Activated T-cell treated with anti-CD3 and anti-CD28 coated beads for 48 hours (primary cell): ENCODE data around the gene RBM25.
"Not testable (repeated sequence)": the region's sequence is repeated elsewhere in the genome, so short reads cannot be mapped to it uniquely, and the experiment has no call there.

Source experiments
- DNase-seq: peaks from one replicate; pipeline ENCODE4 v3.0.0-alpha.2; 2020; ENCODE audit warnings: low read depth

RBM25 gene

DNA sequence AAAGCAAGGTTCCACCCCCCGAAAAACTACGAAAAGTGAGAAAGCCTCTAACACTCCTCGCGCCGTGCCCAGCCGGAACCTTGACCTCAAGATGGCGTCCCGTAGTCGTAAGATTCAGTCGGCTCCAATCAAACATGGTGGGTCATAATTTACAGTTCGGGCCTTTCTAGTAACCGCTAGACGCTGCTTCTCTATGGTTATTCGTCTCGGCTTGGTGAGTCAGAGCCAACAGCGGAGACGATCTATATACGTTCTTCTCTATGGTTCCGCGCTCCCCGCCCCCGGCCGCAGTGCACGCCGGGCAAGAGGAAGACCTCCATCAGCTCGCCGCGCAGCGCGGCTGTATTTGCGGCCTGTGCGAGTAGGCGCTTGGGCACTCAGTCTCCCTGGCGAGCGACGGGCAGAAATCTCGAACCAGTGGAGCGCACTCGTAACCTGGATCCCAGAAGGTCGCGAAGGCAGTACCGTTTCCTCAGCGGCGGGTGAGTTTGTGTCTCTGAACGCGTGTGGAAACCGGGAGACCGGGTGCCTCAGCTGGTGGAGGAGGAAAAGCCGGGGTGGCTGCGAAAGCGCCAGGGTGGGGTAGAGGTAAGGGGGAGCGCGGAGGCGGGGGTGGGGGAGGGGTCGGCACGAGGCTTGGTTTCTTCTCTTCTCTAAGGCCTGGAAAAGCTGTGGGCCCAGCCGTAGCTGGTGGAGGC lies at the start of gene RBM25:
Gene RBM25, plus strand, starts transcription at position 311 of the 698 bp plus-strand sequence. CDS start 13,108 bp downstream, outside the sequence.
- DNase-seq = peak; percentile 92

DNA sequence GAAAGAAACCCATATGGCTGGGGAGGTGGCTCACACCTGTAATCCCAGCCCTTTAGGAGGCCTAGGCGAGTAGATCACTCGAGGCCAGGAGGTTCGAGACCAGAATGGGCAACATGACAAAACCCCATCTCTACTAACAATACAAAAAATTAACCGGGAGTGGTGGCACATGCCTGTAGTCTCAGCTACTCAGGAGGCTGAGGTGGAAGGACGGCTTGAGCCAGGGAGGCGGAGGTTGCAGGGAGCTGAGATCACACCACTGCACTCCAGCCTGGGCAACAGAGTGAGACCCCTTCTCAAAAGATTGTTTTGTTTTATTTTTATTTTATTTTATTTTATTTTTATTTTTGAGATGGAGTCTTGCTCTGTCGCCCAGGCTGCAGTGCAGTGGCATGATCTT lies 47.1 kb upstream of the RBM25 start:
- DNase-seq = not testable (repeated sequence)

DNA sequence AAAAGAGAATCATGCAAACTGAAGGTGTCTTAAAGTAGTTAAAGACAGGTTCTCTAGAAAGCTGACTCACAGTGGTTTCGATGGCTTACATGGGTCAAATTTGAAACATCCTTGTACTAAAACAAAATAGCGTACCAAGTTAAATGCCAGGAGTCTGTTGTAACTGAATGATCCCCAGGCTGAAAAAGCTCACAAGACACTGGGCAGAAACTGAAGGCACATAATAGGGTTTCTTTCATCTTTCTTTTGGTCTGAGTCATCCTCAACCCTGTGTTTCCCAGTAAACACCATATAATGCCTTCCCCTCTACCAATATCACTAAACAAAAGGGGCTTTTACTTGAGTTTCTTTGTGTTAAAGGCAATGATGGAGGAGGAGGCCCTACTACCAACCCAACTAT lies 44.2 kb upstream of the RBM25 start:
- DNase-seq = no peak

DNA sequence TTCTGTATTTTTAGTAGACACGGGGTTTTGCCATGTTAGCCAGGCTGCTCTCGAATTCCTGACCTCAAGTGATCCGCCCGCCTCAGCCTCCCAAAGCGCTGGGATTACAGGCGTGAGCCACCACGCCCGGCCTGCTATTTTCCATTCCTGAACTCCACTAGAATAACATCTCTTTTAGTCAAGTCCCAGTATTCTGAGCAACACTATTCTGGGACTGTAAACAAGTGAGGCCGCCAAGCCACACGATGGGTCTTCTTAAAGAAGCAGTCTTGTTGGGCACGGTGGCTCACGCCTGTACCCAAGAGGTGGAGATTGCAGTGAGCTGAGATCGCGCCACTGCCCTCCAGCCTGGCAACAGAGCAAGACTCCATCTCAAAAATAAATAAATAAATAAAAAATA lies 42.8 kb upstream of the RBM25 start:
- DNase-seq = not testable (repeated sequence)

DNA sequence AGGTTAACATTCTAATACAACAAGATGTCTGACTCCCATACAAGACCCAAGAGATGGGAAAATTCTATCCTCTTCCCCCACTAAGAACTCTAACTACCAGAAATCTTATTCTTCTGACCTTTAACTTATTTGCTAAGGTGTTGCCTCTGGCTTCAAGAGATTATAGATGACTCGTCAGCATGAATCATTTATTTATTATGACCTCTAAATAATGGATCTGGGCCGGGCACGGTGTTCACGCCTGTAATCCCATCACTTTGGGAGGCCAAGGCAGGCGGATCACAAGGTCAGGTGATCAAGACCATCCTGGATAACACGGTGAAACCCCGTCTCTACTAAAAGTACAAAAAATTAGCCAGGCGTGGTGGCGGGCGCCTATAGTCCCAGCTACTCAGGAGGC lies 42.3 kb upstream of the RBM25 start:
- not testable (repeated sequence) for DNase-seq

DNA sequence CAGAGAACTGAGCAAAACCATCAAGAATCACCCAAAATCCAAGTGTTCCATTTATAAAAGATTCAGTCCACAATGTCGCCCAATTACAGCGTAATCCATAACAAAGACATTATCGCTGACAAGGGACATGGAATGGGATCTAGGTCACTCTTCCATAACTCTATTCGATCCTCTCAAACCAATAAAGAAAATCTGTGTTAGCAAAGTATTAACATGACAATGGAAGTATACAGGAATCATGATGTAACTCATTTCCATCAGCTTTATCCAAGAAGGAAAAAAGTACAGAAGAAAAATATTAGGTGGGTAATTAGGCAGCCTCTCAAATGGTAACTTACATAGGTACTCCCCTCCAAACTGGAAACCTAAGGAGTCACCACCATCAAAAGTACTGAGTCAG lies 36.3 kb upstream of the RBM25 start:
- DNase-seq = no peak

DNA sequence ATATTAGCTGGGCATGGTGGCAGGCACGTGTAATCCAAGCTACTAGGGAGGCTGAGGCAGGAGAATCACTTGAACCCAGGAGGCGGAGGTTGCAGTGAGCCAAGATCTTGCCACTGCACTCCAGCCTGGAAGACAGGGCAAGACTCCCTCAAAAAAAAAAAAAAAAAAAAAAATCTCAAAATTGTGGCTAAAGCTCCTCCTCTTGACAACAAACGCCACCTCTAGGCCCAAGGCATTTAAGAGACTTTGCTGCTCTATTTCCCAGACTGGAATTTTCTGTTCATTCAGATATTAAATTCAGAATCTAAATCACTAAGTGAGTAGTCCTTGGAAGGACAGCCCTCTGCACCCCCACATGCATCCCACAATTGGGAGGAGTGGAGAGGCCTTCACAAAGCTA lies 32.8 kb upstream of the RBM25 start:
- DNase-seq = no peak

DNA sequence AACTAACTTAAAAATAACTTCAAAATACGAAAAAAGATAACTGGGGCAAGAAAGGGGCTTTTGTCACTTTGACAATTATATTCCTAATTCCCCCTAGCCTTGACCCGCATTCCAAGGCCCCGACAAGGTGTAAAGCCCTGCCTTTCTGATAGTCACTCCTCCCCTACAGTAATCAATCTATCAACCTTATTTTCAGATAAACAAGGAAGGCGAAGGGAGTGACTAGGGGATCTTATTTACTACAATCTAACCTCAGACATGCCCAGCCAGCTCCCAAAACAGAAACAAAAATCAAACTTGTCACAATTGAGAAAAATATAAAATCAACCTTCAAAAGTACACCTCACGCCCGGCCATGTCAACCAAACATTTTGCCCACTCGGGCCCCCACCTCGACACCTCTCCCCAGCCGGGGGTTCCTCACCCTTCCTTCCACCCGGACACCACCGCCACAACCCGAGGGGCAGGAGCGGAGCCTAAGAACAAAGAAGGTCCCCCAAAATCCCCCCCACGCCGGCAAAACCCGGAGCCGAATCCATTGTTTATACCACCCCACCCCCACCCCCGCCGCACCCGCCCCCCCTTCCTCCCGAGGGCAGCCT lies 32.0 kb upstream of the RBM25 start:
- DNase-seq = no peak

DNA sequence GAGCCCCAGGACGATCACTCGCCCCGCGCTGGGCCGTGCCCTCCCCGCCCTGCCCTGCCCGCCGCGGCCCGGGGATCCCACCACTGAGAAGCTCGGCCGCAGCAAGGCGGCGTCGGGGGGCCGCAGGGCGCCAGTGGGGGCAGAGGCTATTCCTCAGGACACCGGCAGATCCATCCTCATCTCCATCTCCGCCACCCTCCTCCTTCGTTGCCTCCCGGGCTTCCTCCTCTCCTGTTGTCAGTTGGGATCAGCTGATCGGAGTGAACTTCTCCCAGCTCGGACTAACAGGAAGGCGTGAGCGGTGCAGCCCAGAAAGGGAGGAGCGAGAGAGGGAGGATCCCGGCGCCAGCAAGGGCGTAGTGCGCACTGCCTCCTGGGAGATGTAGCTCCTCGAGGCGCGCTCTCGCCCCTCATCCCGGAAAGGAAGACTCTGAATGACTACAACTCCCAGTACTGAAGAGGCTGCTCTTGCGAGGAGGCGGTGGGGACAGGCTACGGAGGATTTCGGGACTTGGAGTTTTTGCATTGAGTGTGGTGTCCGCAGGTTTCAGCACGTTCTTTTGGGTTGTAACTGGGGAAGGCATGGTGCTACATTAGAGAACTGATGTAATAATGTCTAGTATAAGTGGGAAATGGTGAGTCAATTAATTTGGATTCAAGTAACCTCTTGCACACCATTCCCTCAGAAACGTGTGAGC lies 31.3 kb upstream of the RBM25 start, which contains the start of gene ZFYVE1:
Gene ZFYVE1, minus strand, starts transcription at position 262 of the 698 bp plus-strand sequence. CDS start 2,598 bp downstream, outside the sequence.
- peak; percentile 89 for DNase-seq

DNA sequence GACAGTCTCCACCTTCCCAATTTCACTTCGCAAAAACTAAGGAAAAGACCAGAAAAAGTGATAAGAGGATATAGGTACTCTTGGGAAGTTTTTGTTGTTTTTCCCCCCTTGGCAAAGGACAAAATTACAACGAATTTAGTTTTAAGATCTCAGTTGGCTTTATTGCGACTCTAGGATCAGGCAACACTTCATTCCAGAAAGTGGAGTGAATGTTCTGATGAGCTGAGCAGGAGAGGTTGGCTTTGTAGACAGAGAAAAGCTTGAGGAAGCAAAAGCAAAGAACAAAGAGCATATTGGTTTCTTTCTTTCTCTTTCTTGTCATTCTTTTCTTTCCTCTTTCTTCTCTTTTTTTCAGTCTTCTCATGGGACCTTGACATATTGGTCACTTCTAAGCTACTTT lies 30.8 kb upstream of the RBM25 start:
- no peak for DNase-seq

DNA sequence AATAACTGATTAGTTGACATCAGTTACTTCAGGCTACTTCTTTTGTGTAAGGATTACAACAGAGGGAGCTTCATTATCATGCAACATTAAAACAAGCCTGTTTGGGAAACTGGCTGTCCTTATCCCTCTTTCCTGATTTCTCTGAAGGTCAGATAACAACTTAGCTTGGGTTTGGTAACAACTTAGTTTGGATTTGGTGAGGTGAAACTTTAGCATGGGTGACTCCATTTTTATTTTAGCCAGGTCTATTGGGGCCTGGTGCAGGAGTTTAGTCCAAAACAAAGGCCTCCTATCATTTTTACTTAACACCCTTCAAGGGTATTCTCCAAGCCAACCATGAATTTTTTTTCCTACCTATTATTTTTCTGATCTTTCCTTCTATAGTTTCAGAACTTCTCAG lies 30.4 kb upstream of the RBM25 start:
- no peak for DNase-seq

DNA sequence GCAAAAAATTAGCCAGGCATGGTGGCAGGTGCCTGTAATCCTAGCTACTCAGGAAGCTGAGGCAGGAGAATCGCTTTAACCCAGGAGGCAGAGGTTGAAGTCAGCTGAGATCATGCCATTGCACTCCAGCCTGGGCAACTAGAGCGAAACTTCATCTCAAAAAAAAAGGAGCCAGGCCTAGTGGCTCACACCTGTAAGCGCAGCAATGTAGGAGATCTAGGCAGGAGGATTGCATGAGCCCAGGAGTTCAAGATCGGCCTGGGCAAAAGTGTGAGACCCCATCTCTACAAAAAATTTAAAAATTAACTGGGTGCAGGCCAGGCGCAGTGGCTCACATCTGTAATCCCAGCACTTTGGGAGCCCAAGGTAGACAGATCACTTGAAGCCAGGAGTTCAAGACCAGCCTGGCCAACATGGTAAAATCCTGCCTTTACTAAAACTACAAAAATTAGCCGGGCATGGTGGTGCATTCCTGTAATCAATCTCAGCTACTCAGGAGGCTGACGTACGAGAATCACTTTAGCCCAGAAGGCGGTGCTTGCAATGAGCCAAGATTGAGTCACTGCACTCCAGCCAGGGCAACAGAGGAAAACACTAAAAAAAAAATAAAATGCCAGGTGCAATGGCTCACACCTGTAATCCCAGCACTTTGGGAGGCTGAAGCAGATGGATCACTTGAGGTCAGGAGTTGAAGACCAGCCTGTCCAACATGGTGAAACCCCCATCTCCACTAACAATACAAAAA lies 21.5 kb upstream of the RBM25 start:
- not testable (repeated sequence) for DNase-seq

DNA sequence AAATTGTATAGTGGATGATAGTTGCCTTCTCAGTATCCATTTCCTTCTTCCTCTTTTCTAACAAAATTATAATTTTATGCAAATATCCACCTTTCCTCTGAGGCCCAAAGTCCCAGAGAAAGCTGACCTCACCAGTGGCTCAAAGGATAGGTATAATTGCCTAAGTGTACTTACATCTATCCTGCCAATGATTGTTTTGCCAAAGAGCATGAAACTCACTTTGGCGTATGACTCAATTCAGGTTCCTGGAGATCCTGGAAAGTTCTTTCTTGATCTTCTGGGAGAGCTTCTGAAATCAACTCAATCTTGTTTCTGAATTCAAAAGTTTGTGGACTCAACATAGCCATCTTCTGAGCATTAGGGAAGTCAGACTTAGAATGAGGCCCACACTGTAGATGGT lies 10.5 kb upstream of the RBM25 start:
- DNase-seq = no peak

DNA sequence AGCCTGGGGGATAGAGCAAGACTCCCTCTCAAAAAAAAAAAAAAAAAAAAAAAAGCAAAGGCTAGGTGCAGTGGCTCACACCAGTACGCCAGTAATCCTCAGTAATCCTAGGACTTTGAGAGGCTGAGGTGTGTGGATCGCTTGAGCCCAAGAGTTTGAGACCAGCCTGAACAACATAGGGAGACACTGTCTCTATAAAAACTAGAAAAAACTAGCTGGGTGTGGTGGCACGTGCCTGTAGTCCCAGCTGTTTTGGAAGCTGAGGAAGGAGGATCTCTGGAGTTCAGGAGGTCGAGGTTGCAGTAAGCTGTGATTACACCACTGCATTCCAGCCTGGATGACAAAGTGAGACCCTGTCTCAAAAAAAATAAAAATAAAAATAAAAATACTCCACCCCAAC lies 8.9 kb upstream of the RBM25 start:
- no peak for DNase-seq

DNA sequence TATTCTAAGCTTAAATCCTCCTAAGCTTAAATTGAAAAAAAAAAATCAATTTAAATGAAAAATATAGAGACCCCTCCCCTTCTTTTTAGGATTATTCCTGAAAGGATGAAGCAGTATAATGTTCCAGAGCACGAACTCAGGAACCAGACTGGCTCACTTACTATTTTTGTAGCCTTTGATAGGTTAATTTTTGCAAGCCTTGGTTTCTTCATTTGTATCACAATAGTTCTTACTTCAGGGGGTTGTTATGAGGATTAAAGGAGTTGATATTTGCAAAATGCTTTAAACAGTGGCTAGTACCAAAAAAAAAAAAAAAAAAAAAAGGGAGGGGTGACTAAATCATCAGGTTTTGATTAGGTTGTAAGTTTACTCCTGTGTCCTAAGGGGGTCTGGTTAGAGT lies 3.1 kb upstream of the RBM25 start:
- no peak for DNase-seq

DNA sequence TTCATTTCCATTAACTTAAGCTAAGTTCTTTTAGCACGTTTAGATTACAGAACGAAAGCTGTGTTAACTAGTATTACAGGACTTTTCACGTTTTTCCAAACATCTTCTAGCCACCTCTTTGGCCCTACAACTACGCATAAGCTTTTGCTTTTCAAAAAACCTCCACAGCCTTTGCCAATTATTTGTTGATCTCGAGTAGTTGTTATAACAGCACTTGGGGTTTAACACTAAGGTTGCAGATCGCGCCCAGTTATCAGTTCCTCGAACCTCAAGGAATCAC lies 450 bp upstream of the RBM25 start:
- no peak for DNase-seq

DNA sequence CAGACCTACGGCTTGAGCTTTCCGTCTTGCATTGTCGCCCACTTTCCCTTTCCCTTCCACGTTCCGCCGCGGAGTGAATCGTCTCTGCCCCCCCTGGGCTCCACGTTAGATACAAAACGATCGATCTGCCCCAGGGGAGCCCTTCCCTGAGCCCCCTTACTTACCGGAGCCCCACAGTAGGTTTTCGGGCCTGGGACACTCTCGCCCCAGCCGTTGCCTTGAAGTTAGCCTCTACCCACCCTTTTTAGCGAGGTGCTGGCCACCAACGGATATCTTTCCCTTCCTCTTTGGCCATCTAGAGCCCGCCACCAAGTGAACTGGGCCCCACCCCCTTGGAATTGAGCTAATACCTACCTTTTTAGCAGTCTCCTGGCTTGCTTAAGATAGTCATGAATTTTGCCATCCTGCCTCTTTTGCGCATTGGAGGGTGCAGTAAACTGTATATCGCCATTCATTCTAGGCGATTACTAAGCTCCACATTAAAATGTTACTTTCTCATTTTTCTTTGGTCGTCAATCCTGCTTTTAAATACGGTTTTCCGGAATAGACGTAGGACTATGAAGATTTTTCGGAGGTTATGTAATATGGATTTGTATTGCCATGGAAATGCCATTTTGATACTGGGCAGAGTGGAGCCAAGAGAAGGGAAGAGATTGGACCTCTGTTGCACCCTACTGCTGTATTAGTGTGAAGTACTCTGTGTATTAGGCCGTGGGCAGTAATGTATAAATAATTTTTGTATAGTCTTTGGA lies 764 bp downstream of the RBM25 start:
- no peak for DNase-seq

DNA sequence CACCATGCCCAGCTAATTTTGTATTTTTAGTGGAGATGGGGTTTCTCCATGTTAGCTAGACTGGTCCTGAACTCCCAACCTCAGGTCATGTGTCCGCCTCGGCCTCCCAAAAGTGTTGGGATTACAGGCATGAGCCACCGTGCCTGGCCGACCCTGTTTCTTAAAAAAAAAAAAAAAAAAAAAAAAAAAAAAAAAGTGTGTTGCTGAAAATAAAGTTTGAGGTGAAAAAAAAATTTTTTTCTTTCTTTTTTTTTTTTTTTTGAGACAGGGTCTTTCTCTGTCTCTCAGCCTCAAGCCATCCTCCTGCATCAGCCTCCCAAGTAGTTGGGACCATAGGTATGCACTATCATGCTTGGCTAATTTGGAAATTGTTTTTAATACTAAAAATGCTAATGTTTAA lies 11.3 kb downstream of the RBM25 start:
- no peak for DNase-seq

DNA sequence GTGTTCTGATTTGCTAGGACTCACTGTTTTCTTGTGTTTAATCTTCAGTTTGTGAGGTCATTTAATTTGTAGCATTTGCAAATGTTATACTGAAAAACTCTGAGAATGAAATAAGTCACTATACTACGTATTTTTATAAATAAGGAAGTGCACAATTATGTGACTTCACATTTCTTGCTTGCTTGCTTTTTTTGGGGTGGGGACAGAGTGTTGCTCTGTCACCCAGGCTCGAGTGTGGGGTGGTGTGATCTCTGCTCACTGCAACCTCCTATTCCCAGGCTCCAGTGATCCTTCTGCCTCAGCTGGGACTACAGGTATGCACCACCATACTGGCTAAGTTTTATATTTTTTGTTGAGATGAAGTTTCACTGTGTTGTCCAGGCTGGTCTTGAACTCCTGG lies 32.7 kb downstream of the RBM25 start:
- DNase-seq = no peak

DNA sequence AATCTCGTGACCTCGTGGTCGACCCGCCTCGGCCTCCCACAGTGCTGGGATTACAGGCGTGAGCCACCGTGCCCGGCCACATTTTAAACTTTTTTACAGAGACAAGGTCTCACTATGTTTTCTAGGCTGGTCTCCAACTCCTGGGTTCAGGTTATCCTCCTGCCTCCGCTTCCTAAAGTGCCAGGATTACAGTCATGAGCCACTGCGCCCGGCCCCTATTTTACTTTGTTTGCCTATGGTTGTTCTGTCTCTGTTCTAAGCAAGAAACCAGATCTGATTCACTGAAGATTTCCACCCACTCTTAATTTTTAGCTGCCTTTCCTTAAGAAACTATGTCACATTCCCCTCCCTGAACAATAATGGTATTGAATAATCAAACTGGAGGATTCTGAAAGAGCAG lies 39.1 kb downstream of the RBM25 start:
- no peak for DNase-seq

DNA sequence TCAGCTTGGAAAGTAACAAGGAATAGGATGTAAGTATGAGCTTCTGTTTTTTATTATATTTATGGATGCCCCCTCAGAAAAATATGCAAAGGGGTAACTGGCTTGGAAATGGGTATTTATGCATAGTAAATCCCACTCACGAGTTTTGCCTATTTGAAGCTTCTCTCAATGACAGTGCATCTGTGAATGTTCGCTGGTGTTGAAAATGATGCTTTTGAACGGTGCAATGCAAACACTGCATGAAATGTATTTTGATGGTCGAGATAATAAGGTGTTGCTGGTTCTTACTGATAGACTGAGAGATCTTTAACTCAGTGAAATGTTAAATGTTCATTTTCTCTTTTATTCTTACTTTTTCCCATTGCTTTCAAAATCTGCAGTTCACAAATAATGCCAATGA lies 42.0 kb downstream of the RBM25 start:
- DNase-seq = no peak
